SIG-M5 (cell line): Measurements from ENCODE around the gene MARCHF3.
"Not testable (repeated sequence)": the region's sequence is repeated elsewhere in the genome, so short reads cannot be mapped to it uniquely, and the experiment has no call there.

Experiments used
- DNase-seq: peaks from one replicate; lab custom pipeline; 2025; lab: John Stamatoyannopoulos, UW

The MARCHF3 gene

GRCh38 chr5:126872561-126873354, 157.6 kb downstream of the MARCHF3 start:
- no peak for DNase-seq

DNA sequence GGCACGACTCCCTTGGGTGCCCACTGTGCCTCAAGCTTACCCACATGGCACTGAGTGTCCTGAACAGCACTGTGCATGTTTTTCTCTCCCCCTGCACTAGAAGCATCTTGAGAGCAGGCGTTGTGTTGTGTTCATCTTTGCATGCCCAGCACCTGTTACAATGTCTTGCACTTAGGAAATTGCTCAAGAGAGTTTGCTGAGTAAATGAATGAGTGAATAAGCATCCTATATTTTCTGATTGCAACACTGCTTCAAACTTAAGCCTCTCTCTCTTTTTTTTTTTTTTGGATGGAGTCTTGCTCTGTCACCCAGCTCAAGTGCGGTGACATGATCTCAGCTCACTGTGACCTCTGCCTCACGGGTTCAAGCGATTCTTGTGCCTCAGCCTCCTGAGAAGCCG, 158.9 kb downstream of the MARCHF3 start:
- no peak for DNase-seq

DNA sequence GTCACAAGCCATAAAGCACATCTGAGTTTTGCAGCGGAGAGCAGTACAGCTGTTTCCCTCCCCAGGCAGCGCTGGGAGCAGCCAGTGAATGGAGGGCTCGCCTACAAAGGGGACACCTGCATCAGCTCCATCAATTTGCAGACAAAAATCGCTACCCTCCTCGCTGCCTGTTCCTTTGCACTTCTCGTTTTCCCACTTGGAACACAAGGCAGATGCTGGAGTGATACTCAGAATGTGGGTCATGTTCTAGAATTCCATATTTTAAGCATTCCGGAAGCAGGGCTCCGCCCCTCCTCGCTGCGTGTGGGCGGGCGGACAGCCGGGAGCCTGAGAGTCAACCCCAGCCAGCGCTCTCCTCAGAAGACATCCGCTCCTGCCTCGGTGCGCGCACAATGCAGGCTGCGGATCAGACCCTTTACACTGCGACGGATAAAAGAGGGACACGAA, 161.3 kb downstream of the MARCHF3 start:
- DNase-seq = no peak

GRCh38 chr5:126868338-126869004, 161.9 kb downstream of the MARCHF3 start:
- no peak for DNase-seq

DNA sequence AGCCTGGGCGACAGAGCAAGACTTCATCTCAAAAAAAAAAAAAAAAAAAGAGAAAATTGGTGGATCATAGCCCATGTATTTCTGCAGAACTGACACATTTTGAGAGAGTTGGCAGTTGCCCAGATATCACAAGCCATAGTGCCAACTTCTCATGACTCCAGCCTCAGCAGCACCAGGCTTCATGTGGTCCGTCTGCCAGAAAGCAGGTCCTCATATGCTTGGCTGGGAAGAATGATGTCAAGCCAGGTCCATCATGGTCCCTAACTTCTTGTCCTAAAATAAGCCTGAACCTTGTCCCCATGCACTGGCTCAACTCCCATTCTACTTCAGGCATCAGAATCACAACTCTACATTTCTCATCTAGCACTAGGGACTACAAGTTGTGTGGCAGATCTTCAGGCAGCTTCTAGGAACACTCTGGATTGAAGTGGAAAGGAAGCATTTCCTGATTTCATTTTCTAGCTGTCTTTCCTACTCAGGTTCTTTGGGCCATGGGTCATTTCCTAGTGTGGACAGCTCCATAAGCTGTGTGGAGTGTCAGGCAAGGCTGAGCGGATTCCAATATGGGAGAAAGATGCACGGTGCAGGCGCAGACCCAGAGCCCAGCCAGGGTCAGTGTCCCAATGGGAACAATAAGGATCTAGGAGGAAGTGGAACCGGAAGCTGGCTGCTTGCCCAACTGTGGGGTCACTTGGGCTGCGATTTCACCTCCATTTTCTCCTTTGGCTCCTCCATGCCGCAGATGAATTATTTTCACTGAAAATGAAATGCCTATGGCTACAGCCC, 163.3 kb downstream of the MARCHF3 start:
- DNase-seq = no peak

DNA sequence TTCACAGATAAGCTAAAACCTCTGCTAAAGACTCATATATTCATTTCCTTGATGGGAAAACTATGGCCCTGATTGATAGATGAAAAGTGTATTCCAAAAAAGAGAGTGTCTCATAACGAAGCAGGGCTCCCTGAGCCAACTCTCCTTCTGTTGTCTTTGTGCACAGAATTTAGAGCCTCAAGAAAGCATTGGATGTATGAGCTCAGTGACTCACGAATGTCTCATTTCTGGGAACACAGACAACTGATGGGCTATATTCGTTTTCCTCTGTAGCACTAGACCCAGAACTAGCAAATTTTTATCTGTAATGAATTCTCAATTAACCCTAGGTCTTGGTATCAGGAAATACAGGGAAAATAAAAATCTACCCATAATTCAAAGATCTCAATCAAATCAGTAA, 165.1 kb downstream of the MARCHF3 start:
- DNase-seq = no peak

- DNase-seq = no peak
Observed at GRCh38 chr5:126864042-126864688, 166.2 kb downstream of the MARCHF3 start.

GRCh38 chr5:126863402-126863801, 167.0 kb downstream of the MARCHF3 start:
- no peak for DNase-seq

GRCh38 chr5:126858441-126858840, 171.9 kb downstream of the MARCHF3 start:
- no peak for DNase-seq

DNA sequence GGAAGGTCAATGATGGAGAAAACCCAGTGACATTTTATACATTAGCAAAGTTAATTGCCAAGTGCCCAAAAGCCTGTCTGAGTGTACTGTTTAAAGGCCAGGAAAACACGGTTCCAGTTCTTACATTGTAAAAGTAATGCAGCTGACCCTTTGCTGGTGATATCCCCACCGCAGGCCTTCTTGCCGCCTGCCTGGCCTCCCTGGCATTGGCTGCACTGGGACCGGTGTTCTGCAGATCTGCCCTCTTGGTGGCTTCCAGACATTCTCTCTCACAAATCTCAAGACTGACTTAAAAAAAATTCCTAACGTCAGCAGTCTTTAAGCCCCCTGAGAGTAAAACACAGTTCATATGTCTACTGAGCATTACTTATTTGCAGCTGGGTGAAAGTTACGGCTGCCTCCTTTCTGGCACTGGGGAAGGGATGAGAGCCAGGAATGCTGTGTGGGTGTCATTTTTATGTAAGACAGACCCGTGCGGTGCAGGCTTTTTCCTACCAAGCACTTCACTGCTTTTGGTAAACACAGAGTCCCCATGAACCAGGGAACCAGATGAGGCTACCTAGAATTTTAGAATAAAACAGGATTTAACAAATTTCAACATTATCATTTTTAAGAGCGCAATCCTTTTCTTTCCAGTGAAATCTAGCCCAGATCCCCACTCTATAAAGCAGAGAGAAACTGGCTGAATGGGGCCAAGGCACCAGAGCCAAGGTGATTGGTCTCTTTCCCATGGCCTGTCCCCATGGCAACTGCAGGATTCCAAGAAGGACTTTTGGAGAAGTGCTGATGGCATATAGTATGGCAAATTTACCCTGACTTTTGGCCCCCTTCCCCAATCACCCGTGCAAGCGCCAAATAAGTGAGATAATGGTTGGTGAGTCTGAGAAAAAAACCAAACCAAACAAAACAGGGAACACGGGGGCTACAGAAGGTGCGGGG, 172.6 kb downstream of the MARCHF3 start:
- DNase-seq = no peak

DNA sequence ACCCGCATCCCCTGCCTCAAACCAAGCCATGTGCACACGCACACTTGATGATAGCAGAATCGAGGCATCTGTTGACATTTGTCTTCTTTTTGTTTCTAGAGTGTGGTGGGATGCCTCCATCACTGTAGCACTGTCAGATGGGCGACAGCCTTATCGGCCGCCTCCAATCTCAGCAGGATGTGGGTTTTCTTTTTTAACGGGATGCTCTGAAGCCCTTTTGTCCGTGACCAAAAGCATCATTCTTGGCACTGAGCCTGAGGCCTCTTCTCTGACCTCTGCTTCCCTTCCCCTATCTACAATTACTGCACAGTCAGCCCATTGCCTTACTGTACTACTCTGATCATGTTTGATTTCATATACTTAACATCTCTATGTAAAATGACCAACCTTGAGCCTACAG, 175.1 kb downstream of the MARCHF3 start:
- no peak for DNase-seq

GRCh38 chr5:126854526-126855110, 175.7 kb downstream of the MARCHF3 start:
- DNase-seq = no peak

- DNase-seq = not testable (repeated sequence)
Observed at GRCh38 chr5:126853541-126854307, 176.6 kb downstream of the MARCHF3 start.

GRCh38 chr5:126852841-126853271, 177.5 kb downstream of the MARCHF3 start:
- DNase-seq = no peak

DNA sequence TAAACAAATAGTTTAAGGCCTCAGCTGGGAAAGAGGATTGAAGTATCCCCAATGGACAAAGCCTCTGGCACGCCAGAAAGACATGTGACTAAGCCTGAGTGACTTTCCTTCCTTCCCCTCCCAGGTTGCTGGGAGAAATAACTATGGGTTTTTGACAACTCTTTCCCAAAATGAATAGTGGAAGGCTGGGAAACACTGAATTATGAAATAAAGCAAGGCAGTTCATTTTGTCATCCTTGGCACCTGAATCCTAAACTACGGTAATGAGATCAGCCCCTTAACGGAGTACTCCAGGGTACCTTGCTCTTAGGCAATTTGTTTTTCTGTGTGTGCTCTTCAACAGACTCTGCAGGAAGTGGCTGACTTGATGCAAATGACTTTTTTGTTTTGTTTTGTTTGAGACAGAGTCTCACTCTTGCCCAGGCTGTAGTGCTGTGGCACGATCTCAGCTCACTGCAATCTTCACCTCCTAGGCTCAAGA, 178.2 kb downstream of the MARCHF3 start:
- no peak for DNase-seq

- DNase-seq = no peak
Observed at GRCh38 chr5:126851501-126852011, 178.8 kb downstream of the MARCHF3 start.

DNA sequence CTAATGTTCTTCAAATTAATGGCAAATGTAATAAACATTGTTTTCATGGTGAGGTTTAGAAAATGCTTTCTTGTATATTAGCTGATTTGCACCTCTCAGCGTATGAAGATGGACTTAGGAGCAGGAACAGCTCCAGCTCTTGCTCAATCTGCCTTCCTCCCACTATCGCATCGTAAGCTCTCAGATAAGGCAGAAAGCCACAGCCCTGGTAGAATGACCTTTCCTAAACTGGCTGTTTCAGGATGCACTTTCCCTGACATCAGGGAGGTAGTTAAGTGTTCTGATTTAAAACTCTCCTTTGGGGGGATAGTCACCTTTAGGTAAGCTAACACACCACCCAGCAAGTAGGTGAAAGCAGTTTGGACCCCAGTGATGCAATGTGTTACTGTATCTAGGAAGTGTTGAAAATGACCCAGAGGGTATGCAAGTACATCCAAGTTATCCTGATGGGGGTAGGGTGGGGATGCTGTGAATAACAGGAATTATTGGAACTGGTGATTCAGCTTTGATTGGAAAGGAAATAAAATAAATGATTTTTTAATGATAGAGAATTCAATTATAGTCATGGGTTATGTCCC, 181.2 kb downstream of the MARCHF3 start:
- DNase-seq = no peak

DNA sequence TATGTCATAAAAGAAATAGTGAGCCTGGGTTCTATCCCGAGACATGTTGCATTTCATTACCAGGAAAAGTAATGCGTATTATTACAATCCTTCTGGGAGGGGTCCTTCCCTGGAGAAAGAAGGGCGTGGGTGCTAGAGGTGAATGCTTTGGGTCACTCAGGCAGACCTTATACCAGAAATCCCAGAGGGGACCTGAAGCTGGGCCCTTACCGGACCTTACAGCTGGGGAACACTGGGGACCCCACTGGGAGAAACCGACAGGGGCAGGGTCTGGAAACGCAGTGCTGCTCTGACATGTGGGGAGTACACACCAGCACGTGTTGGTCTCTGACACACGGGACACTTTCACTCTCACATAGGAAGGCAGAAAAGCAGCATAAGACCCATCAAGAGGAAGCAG, 182.1 kb downstream of the MARCHF3 start:
- DNase-seq = no peak

DNA sequence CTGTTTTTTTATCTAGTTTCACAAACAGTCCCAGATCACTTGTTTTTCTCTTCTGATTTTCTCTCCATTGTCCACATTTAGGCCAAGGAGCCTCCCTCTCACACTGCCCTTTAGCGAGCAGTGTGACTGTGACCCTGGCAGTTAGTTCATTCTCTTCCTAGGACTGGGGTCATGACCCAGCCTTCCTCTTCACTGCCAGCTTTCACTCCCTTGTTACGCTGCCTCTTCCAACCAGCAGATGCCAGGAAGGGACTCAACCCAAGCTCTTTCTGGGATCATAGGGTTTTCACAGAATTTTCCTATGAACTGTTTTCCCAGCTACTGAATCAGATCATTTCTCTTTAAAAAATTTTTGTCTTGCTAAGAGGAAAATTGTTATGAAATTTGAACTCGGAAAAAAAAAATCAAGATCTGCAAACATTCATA, 182.5 kb downstream of the MARCHF3 start:
- DNase-seq = no peak
